GM19193 (cell line): ENCODE data around the gene ASB9.

Experiments
- POLR2A ChIP-seq: IDR thresholded peaks from 4 replicates; pipeline ENCODE4 v1.6.1; 2011; ENCODE audit not compliant: insufficient read depth, insufficient read length; ENCODE audit errors: extremely low read depth

Gene ASB9

DNA sequence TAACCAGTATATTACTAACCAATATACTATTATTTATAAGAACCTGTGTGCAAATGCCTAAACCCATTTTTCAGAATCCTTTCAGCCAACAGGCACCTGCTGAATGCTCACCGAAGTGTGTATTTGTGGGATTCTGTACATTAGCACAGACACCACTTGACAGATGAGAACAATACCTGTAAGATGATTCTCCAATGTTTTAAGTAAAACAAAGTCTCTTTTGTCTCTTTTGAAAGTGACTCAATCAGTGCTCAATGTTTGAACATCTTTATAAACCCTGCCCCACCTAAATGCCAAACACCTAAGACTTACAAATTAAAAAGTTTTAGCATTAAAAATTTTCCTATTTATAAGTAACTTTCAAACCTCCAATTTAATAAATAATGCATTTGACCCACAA, 763 bp downstream of the ASB9 start:
- no peak for TF ChIP-seq POLR2A

DNA sequence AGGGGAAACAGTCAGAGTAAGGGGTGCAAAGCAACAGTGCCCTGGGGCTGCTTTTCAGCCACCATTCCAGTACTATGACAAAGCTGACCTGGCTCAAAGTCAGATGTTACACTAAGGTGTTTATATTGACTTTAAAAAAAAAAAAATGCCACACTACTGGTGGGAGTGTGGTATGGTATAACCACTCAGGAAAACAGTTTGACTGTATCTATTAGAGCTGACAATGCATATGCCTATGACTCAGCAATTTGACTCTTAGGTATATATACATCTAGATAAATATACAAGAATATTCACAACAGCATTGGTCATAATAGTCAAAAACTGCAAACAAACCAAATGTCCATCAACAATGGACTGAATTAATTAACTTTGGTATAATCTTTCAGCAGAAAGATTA, 15.0 kb downstream of the ASB9 start:
- TF ChIP-seq POLR2A: no peak

DNA sequence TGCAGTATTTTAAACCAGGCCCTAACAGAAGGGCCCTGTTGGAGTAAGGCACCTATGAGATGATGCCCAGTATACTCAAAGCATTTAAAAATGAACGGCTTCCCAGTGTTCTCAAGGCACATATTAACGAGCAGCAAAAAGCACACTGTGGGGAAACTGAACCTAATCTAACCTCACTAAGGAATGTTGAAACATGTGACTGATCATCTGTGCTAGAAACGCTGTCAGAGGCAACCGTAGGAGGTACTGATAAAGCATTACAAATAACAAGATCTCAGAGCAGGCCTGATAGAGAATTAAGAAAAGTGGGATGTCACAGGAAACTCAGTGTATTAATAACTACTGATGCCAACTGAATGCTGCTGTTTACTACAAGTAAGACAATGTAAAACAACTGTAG, 24.0 kb downstream of the ASB9 start:
- TF ChIP-seq POLR2A: no peak

- TF ChIP-seq POLR2A: no peak
Observed at GRCh38 chrX:15244421-15244820, 25.5 kb downstream of the ASB9 start.

DNA sequence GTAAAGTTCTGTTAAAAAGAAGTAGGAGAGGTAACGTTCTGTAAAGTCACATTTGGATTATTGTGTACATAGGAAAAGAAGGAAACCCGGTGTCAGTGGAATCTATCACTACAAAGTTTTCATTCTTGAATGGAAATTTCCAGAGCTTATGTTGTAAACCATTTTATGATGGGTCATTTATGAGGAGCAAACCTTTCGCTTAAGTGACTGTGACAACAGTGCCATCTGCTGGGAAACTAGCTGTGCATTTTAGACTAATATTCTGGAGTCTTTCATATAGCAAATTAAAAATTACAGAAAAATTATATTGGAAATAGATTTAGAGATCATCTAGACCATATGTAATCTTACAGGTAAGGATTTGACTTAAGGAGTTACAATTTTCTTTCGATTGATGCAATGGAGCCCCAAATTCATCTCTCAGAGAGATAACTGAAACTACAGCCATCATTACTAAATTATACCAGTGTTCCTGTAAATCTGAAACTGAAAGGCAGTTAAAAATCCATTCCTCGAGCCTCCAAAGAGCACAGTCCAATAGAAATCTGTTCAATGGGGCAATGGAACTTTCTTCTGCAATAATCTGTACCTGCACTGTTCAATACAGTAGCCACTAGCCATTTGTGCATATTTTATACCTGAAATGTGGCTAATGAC, 26.9 kb downstream of the ASB9 start:
- TF ChIP-seq POLR2A: no peak

DNA sequence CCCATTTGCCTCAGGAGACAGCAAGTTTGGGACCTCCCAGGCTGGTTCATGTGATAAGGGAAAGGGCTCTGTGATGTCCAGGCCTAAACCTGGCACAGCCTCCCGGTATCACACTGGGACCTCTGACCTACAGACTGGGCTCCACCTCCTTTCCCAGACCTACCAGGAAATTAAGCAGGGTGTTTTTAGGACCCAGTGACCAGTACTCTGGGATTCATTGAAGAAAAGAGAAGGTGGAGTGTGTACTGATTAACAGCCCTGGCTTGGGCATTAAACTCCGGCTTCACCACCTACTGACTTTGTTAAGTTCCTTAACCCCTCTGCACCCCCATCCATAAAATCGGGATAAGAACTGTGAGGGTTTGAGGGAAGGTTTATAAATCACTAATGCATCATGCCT, 28.6 kb downstream of the ASB9 start:
- no peak for TF ChIP-seq POLR2A

GRCh38 chrX:15240414-15240813, 29.5 kb downstream of the ASB9 start:
- no peak for TF ChIP-seq POLR2A

GRCh38 chrX:15236146-15236545, 33.7 kb downstream of the ASB9 start:
- TF ChIP-seq POLR2A: no peak

- TF ChIP-seq POLR2A: no peak
Observed at GRCh38 chrX:15235001-15235400, 34.9 kb downstream of the ASB9 start.

DNA sequence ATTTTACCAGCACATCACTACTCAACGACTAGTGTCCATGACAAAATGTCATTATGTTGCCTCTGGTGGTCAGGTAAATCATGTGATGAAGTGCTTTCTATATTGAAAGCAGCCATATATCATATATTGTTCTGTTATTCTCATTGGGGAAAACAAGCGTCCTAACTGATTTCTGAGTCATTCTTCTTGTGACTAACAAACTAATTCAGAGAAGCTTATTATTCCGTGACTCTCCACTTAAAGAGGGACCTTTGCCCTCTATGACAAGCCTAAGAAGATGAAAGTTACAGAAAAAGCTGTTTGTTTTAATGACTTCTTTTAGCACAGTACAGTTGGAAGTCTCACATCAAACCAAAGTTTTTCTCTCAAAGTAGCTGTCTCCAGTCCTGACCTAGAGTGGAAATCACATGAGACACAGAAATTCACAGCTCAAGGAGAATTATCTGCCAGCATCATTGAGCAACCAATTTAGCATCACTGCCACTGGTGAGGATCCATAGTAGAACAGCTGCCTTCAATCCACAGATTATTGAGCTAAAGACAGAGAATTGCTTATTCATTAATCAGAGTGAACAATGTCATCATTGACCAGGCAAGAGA, 36.4 kb downstream of the ASB9 start:
- no peak for TF ChIP-seq POLR2A

DNA sequence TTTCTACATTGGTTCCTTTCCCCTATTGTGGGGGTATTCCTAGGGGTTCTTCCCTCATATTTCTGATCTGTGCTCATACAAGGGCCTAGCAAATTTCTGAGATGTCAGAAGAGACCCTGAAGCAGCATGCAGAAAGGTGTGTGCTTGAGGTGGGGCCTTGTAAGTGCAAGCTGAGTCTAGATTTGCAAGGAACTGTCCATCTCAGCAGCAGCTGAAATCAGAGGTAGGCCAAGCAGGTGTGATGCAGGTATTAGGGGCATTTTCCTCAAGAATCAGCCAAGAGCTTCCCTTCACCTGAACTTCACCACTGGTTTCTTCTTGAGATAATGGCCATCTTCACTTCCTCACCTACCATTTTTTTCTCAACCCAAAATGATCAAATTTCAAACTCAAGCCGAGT, 45.1 kb downstream of the ASB9 start:
- TF ChIP-seq POLR2A: no peak

DNA sequence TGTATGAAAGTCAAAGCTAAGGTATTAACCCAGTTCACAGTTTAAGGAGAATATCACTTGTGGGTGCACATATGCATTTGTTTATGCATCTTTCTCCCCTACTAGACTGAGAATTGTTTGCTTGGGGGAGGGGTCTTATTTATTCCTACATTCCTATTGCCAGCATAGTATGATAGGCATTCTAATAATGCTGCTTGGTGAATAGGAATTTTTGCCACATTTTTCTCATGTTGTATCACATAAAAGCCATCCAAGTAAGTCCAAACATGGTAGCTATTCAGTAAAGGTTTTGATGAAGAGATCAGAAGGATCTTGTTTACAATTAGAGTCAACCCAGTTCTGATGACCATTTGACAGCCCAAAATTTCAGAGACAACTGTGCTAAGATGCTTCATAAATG, 48.6 kb downstream of the ASB9 start:
- no peak for TF ChIP-seq POLR2A

GRCh38 chrX:15217161-15217560, 52.7 kb downstream of the ASB9 start:
- no peak for TF ChIP-seq POLR2A

- TF ChIP-seq POLR2A: no peak
Observed at GRCh38 chrX:15216280-15216679, 53.6 kb downstream of the ASB9 start.

DNA sequence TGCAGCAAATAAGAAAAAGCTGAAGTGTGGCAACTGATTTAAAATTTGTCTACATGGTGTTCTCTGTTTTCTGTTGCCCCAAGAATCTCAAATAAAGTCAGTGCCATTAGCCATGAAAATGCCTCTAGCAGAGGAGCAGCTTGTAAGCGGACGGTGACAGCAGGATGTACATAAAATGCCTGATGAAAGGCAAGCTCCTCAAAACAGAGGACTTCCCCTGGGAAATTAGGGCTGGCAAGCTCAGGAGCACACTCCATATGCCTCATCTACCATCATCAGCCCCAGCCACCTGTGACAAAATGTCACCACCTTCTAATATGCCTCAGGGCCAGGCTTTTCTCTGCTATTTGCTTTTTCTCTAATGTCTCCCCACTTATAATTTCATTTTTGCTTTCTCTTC, 54.5 kb downstream of the ASB9 start:
- TF ChIP-seq POLR2A: no peak

DNA sequence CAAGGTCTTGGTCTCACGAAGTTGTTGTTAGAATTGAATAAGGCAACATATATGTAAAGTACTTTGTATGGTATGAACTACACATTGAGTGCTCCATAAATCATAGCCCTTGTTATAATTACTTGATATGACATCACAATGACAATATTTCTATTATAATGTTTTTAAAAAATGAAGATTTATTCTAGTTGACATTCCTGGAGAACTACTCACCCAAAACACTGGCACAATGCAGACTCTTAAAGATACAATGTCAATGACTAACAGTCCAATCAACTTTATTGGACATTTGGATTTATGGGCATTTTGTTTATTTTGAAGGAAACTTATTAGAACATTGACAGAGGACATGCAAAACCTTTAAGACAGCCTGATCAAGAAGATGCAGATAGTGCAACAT, 55.3 kb downstream of the ASB9 start:
- TF ChIP-seq POLR2A: no peak

- no peak for TF ChIP-seq POLR2A
Observed at GRCh38 chrX:15209096-15209495, 60.8 kb downstream of the ASB9 start.
